GM12878 (cell line): Measurements from ENCODE around the gene TIGAR. TPM values are rescaled to one million over a fixed set of nuclear protein-coding genes. Genes with fewer than 3 reads are reported as not detected.

Source experiments
- ATF7 ChIP-seq: fragments of 450-650 bp; IDR thresholded peaks from 2 replicates; pipeline ENCODE4 v1.6.1; 2016; ENCODE audit warnings: low read depth, mild to moderate bottlenecking
- EZH2 ChIP-seq: IDR thresholded peaks from 2 replicates; pipeline ENCODE4 v1.6.1; 2012; ENCODE audit warnings: low read depth, mild to moderate bottlenecking, control low read depth, inconsistent platforms, low read length, borderline replicate concordance; ENCODE audit not compliant: control insufficient read depth
- HDGF ChIP-seq: fragments of 450-650 bp; IDR thresholded peaks from 2 replicates; pipeline ENCODE4 v1.6.1; 2016; ENCODE audit warnings: antibody characterized with exemption
- KLF5 ChIP-seq: fragments of 450-650 bp; IDR thresholded peaks from 2 replicates; pipeline ENCODE4 v1.6.1; 2014; ENCODE audit warnings: mild to moderate bottlenecking; ENCODE audit not compliant: partially characterized antibody
- NRF1 ChIP-seq: conservative IDR thresholded peaks from 2 replicates; pipeline ENCODE4 v1.6.1; 2011; ENCODE audit warnings: mild to moderate bottlenecking, low read depth, low read length, improper control_type of control experiment
- PBX3 ChIP-seq: IDR thresholded peaks from 2 replicates; pipeline ENCODE4 v1.6.1; 2011; ENCODE audit warnings: mild to moderate bottlenecking, low read depth, low read length, moderate library complexity; ENCODE audit not compliant: insufficient replicate concordance
- REST ChIP-seq: IDR thresholded peaks from 2 replicates; pipeline ENCODE4 v1.6.1; 2012; ENCODE audit warnings: mild to moderate bottlenecking, low read depth, low read length
- TCF3 ChIP-seq: IDR thresholded peaks from 2 replicates; pipeline ENCODE4 v1.6.1; 2012; ENCODE audit warnings: low read depth, mild to moderate bottlenecking, low read length, borderline replicate concordance; ENCODE audit not compliant: insufficient read depth
- ZBTB33 ChIP-seq: fragments of 450-650 bp; IDR thresholded peaks from 2 replicates; pipeline ENCODE4 v1.6.1; 2017; ENCODE audit warnings: mild to moderate bottlenecking
- ZBTB40 ChIP-seq: fragments of 450-650 bp; IDR thresholded peaks from 2 replicates; pipeline ENCODE4 v1.6.1; 2016; ENCODE audit warnings: mild to moderate bottlenecking, moderate library complexity, borderline replicate concordance
- polyA plus RNA-seq, 11 experiments: library from polyadenylated mRNA; depleted of rRNA in 4 of 11; unstranded in 6 of 11; stranded (reverse) in 5 of 11; fragments of >200 nt; fragmentation: Nextera tagmentation in 4 of 11; fragmentation: Illumina TruSeq in 1 of 11; extraction: Ambion mirVana in 4 of 11; extraction: Trizol in 1 of 11; gene quantifications; 1 replicate in 1 of 11; 2 replicates in 10 of 11; pipeline versions ENCODE4 v1.2.1 to v1.2.3, GENCODE V29; 2011 to 2016; ENCODE audit warnings: inconsistent platforms in 2 of 11, missing spikeins in 2 of 11, low read depth in 1 of 11
- total RNA-seq, 4 experiments: library from RNA; depleted of rRNA in 3 of 4; stranded (reverse); fragments of >200 nt in 3 of 4; fragmentation: Illumina TruSeq in 1 of 4; extraction: Trizol in 1 of 4; gene quantifications; 2 replicates each; pipeline versions ENCODE4 v1.2.1 to v1.2.3, GENCODE V29; 2013 to 2021

The TIGAR gene
- total and polyA plus RNA-seq, 10 of the 15 experiments (the other 5 are each of a cell fraction or from before 2014, with no cell fraction given): 7.6 to 45.7 (median 16.5) TPM

- no peak for TF ChIP-seq REST
- no peak for TF ChIP-seq ATF7
- no peak for TF ChIP-seq NRF1
- no peak for TF ChIP-seq EZH2
- TF ChIP-seq HDGF: no peak
- TF ChIP-seq ZBTB40: no peak
- no peak for TF ChIP-seq TCF3
- no peak for TF ChIP-seq PBX3
- no peak for TF ChIP-seq ZBTB33
- no peak for TF ChIP-seq KLF5
Observed at GRCh38 chr12:4375449-4375848, 54.4 kb downstream of the TIGAR start (continued).
